Right lobe of liver (tissue), 4 donors: Measurements from ENCODE around the gene CYTH4.

Source experiments
- CTCF ChIP-seq, 4 donors: fragments of 200-600 bp in 3 of 4; fragments of 450-650 bp in 1 of 4; IDR thresholded peaks; one replicate each; pipeline versions ENCODE4 v1.5.1 to v1.8.0; 2016 to 2022; ENCODE audit warnings: antibody characterized with exemption in 4 of 4, mild to moderate bottlenecking in 2 of 4
- POLR2A ChIP-seq: fragments of 450-650 bp; IDR thresholded peaks from one replicate; pipeline ENCODE4 v1.6.1; 2017; ENCODE audit warnings: antibody characterized with exemption, mild to moderate bottlenecking
- donor health status: DM: no; HTN: no; CAD: no.
- donor health status: DM: no; HTN: no; CAD: no.
- donor health status: DM: no; HTN: yes; CAD: no.

- TF ChIP-seq CTCF (IDR thresholded peaks at IDR 0.05), result no peak
- TF ChIP-seq POLR2A, result no peak
Measured at GRCh38 chr22:37288521-37288920, 6.2 kb downstream of the CYTH4 start.
